Muscle of leg (tissue), 16 donors: ENCODE data around the gene RBMXL2. TPM values are rescaled to one million over a fixed set of nuclear protein-coding genes. Genes with fewer than 3 reads are reported as not detected.

ENCODE experiments used
- DNase-seq: peaks from one replicate; pipeline ENCODE4 v3.0.0; 2013
- H3K27ac ChIP-seq: one replicate; pipeline ENCODE4 v1.5.1; 2013; ENCODE audit warnings: mild to moderate bottlenecking, low read length, control low read depth
- H3K27me3 ChIP-seq: one replicate; pipeline ENCODE4 v1.6.1; 2013; ENCODE audit warnings: low read length; ENCODE audit not compliant: control insufficient read depth, insufficient read depth
- H3K36me3 ChIP-seq: one replicate; pipeline ENCODE4 v1.6.1; 2013; ENCODE audit warnings: low read length; ENCODE audit not compliant: control insufficient read depth, insufficient read depth
- H3K4me1 ChIP-seq: one replicate; pipeline ENCODE4 v1.6.1; 2013; ENCODE audit warnings: low read length; ENCODE audit not compliant: control insufficient read depth, insufficient read depth
- H3K4me3 ChIP-seq: one replicate; pipeline ENCODE4 v1.5.1; 2013; ENCODE audit warnings: low read length, control low read depth
- H3K9me3 ChIP-seq: replicated peaks from 2 replicates; pipeline ENCODE4 v1.6.1; 2013; ENCODE audit warnings: low read depth, low read length; ENCODE audit not compliant: control insufficient read depth
- WGBS: methylation state at CpG from one replicate; pipeline ENCODE4 v1.1.5; 2013; ENCODE audit warnings: missing lambda C conversion rate; ENCODE audit not compliant: insufficient coverage; 5-methylcytosine and 5-hydroxymethylcytosine counted together
- long read RNA-seq, 11 donors: transcript quantifications; one replicate each; lab custom pipeline, GENCODE V29; 2026
- polyA plus RNA-seq, 8 donors: library from polyadenylated mRNA; unstranded; fragments of 120-200 nt; gene quantifications; one replicate each; pipeline versions ENCODE4 v1.2.1 to v1.2.3, GENCODE V29; 2013; ENCODE audit warnings: inconsistent platforms in 1 of 8, low replicate concordance in 1 of 8; ENCODE audit not compliant: insufficient read length in 8 of 8, insufficient read depth in 1 of 8
- total RNA-seq: library from RNA; stranded (reverse); fragments of 120-200 nt; gene quantifications from one replicate; pipeline ENCODE4 v1.2.4, GENCODE V29; 2013

Gene RBMXL2
- total RNA-seq (0.04 TPM), polyA plus RNA-seq (under 1 TPM in 1 of 8 donors, not detected in 7; 0.06 TPM)
- long read RNA-seq, donor 1, result 0 reads
- long read RNA-seq, donor 2, result 0 reads
- long read RNA-seq, donor 3, result 0 reads
- long read RNA-seq, donor 4, result 0 reads
- long read RNA-seq, donor 5, result 0 reads
- long read RNA-seq, donor 6, result 0 reads
- long read RNA-seq, donor 7, result 0 reads
- long read RNA-seq, donor 8, result 0 reads
- long read RNA-seq, donor 9, result 0 reads
- long read RNA-seq, donor 10, result 0 reads
- long read RNA-seq, donor 11, result 0 reads

DNA sequence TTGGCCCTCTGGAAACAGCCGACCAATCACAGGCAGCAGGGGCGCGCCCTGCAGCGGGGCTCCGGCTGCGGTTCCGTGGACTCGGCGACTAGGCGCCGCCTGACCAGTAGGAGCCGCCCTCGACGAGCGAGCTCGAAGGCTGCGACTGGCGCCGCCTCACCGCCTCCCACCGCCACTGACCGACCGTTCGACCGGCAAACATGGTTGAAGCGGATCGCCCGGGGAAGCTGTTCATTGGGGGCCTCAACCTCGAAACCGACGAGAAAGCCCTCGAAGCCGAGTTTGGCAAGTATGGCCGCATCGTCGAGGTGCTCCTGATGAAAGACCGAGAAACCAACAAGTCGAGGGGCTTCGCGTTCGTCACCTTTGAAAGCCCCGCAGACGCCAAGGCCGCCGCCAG, at the start of gene RBMXL2:
TSS of gene RBMXL2 (plus strand) at position 78 of the 400 bp plus-strand sequence. CDS start at position 201, 123 bp downstream.
- Histone ChIP-seq H3K4me3 (no peak within 1 kb of the TSS), H3K36me3 (no peaks in the 10 kb centered on the region), H3K9me3 (no peaks in the 10 kb centered on the region), H3K27me3 (peaks cover 12% of the 10 kb centered on the region), H3K27ac (no peak within 1 kb of the TSS), H3K4me1 (no peaks in the 10 kb centered on the region)
- DNase-seq, result no peak
- WGBS, result 68% methylated on average over 45 of the region's 45 CpGs

DNA sequence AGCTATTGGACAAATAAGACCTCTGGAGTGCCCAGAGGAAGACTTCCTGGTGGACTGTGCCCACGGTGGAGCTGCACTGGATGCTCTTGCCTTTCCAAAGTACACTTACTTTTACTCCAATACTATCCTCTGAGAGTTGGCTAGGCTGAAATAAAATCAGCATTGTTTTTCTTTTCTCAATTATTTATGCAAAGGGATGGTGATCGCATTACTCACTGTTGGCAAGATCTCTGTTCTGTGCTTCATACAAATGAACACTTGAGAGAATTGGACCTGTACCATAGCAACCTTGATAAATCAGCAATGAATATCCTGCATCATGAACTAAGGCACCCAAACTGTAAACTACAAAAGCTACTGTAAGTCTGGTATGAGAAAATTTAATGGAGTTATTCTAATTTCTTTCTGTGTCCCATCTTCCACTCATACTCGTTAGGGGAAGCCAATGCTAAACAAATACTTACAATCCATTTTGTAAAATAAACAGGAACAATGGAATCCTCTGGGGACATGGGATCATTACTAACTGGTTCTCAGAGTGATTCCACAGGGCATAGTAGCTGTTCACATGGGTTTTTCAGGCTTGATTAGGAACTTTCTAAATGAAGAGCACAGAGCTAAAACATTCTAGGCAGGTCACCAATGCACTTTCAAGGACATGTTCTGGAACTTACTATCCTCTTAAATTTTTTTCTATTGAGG, 42.2 kb upstream of the RBMXL2 start:
- DNase-seq, result peak; percentile 4
- H3K27ac ChIP-seq, result no peak overlapping the region
- no peaks in the 10 kb centered on the region for H3K36me3 ChIP-seq
- no CpG with 5 or more reads among the region's 3 CpGs for WGBS
- no peaks in the 10 kb centered on the region for H3K27me3 ChIP-seq
- H3K9me3 ChIP-seq, result no peaks in the 10 kb centered on the region
- no peaks in the 10 kb centered on the region for H3K4me1 ChIP-seq
- no peak overlapping the region for H3K4me3 ChIP-seq

DNA sequence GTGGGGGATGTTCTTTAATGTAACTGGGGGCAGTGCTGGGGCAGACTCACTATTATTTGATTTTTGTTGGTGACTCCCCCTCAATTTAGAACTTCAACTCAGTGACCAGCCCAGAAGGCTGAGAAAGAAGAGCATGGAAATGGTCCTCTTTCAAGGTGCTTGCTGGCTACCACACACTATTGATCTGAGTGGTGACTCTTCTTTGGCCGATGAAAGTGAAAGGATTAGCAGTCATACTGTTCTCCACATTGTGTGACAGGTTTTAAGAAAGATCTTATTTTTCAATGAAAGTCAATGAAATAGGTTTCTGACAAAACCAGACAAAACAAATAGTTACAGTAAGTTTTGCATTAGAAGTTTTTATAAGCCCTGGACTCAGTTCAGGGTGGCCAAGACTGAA, 38.6 kb upstream of the RBMXL2 start:
- Histone ChIP-seq H3K9me3 (no peaks in the 10 kb centered on the region), H3K4me1 (no peaks in the 10 kb centered on the region), H3K36me3 (no peaks in the 10 kb centered on the region), H3K4me3 (no peak overlapping the region), H3K27me3 (no peaks in the 10 kb centered on the region), H3K27ac (no peak overlapping the region)
- no peak for DNase-seq
- no CpG with 5 or more reads among the region's 1 CpG for WGBS

DNA sequence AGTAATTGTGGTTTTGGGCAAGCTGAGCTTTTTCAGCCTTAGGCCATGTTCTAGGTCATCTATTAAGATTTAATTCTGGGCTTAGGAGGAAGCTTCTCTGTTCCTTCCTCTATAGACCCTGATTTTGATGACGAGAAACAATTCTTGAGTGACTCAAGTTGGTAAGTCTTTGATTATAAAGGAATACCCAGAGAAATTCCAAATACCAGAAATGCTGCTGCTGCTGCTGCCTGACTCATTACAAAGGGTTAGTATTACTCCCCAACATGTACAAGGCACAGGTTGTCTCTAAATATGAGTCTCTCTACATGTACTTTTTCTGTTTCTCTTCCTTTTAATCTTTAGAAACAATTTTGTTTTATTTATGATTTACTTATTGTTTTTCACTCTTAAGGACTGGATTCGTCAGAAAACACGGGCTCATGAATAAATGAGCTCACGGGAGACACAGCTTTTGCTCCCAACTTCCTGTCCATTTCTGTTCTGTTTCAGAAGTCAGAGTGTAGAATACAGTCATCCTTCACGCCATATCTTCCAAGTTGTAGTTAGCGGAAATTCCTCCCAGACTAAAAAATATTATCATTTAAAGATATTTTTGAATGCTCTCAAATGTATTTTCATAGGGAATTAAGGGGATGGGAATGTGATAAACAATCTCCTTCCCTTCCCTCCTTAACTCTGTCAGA, 31.8 kb upstream of the RBMXL2 start:
- no CpG with 5 or more reads among the region's 6 CpGs for WGBS
- Histone ChIP-seq H3K36me3 (no peaks in the 10 kb centered on the region), H3K27ac (no peak overlapping the region), H3K4me3 (no peak overlapping the region), H3K9me3 (no peaks in the 10 kb centered on the region), H3K27me3 (no peaks in the 10 kb centered on the region), H3K4me1 (no peaks in the 10 kb centered on the region)
- DNase-seq, result no peak

DNA sequence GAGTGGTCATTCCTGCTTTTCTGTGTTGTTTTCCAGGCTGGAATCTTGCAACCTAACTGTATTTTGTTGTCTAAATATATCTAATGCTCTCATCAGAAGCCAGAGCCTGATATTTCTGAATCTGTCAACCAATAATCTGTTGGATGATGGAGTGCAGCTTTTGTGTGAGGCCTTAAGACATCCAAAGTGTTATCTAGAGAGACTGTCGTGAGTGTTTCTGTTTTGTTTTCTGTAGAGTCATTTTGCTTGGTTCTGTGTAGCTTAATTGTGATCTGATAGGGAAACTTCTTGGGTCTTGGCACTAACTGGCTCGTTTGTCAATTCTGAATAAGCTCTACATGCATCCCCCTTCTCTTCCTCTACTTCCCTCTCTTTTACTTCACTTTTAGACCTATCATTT, 31.2 kb upstream of the RBMXL2 start:
- Histone ChIP-seq H3K36me3 (no peaks in the 10 kb centered on the region), H3K27ac (no peak overlapping the region), H3K4me3 (no peak overlapping the region), H3K27me3 (no peaks in the 10 kb centered on the region), H3K9me3 (no peaks in the 10 kb centered on the region), H3K4me1 (no peaks in the 10 kb centered on the region)
- WGBS, result no CpG with 5 or more reads among the region's 2 CpGs
- no peak for DNase-seq

DNA sequence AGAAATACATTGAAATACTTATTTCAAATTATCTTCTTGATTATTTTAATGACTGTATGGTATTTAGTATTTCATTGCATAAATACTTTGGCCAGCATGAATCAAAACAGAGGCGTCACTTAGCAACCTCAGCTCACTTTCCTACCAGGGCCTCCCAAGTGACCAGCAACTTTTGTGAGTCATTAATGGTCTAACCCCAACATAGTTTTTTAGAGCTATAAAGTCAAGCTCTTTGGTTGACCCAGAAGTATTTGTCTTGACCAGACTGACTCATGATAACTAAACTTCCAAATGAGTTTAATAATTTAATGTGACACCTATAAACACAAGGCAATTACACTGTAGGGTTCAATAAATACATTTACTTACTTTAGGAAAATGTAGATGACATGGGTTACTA, 27.9 kb upstream of the RBMXL2 start:
- H3K27ac ChIP-seq, result no peak overlapping the region
- H3K9me3 ChIP-seq, result no peaks in the 10 kb centered on the region
- H3K27me3 ChIP-seq, result no peaks in the 10 kb centered on the region
- no peaks in the 10 kb centered on the region for H3K4me1 ChIP-seq
- no peak overlapping the region for H3K4me3 ChIP-seq
- H3K36me3 ChIP-seq, result no peaks in the 10 kb centered on the region
- DNase-seq, result no peak
- no CpG with 5 or more reads among the region's 1 CpG for WGBS

DNA sequence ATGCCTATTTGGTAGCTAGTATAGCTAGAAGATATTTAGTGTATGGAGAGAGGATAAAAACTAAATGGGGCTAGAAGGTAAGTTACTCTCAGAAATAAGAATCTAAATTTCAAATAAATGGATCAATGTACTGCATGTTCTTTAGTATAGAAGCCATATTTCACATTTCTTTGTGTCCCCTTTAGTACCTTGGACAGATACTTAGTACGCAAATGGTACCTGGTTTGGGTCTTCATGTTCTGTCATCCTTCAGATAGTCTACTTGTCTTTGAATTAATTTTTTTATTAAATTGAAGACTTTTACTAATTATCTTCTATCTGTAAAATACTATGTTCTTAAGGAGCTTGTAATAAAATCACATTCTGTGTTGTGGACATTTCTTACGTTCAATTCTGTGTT, 26.3 kb upstream of the RBMXL2 start:
- Histone ChIP-seq H3K4me3 (no peak overlapping the region), H3K36me3 (no peaks in the 10 kb centered on the region), H3K9me3 (no peaks in the 10 kb centered on the region), H3K27me3 (no peaks in the 10 kb centered on the region), H3K4me1 (no peaks in the 10 kb centered on the region), H3K27ac (no peak overlapping the region)
- no peak for DNase-seq
- WGBS, result no CpG with 5 or more reads among the region's 2 CpGs

DNA sequence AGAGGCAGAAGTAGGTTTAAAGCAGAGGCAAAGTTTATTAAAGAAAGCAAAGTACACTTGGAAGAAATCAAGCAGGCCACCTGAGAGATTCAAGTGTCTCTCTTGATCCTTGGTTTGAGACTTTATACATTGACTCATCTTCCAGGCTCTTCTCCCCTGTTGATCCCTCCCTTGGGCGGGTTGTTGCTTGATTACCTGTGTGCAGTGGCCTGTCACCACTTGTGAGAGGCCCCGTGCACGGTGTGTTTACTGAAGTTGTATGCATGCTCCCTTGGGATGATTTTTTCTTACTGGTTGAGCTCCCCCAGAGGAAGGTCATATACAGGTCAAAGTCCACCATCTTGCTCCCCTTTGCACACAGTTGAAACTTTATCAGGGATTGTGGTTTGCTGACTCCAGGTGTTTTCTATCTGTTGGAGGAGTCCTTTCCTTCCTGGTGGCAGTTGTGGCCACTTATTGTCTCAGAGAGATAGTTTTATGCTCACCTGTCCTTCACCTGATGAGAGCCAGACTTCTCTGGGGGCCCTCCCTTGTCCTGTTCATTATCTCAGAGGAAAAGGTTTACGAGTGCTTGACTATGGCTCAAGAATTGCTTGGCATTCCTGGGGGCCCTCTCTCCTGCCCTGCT, 16.3 kb upstream of the RBMXL2 start:
- no peaks in the 10 kb centered on the region for H3K4me1 ChIP-seq
- no peak overlapping the region for H3K27ac ChIP-seq
- H3K9me3 ChIP-seq, result no peaks in the 10 kb centered on the region
- no peaks in the 10 kb centered on the region for H3K36me3 ChIP-seq
- H3K27me3 ChIP-seq, result no peaks in the 10 kb centered on the region
- no peak overlapping the region for H3K4me3 ChIP-seq
- WGBS, result 55% methylated on average over 2 of the region's 4 CpGs
- no peak for DNase-seq

DNA sequence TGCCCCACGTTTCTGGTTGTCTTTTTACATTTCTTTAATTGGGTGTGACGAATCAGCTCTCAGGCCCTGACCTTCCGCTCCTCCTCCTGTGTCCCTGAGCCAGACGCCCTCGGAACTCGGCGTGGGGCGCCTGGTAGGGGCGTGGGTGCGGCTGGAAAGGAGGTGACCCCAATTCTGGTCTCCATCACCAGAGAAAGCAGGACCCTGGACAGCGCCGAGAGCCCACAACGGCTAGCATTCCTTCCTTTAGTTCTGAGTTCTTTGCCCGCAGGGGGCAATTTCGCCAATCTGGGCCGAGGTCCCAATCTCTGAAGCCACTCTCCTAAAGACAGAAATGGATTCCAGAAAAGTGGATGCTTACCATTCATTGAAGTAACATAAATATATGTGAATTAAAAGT, 11.7 kb upstream of the RBMXL2 start:
- Histone ChIP-seq H3K36me3 (no peaks in the 10 kb centered on the region), H3K27me3 (no peaks in the 10 kb centered on the region), H3K4me1 (no peaks in the 10 kb centered on the region), H3K9me3 (peaks cover 2% of the 10 kb centered on the region), H3K4me3 (no peak overlapping the region), H3K27ac (no peak overlapping the region)
- 62% methylated on average over 13 of the region's 16 CpGs for WGBS
- DNase-seq, result no peak

DNA sequence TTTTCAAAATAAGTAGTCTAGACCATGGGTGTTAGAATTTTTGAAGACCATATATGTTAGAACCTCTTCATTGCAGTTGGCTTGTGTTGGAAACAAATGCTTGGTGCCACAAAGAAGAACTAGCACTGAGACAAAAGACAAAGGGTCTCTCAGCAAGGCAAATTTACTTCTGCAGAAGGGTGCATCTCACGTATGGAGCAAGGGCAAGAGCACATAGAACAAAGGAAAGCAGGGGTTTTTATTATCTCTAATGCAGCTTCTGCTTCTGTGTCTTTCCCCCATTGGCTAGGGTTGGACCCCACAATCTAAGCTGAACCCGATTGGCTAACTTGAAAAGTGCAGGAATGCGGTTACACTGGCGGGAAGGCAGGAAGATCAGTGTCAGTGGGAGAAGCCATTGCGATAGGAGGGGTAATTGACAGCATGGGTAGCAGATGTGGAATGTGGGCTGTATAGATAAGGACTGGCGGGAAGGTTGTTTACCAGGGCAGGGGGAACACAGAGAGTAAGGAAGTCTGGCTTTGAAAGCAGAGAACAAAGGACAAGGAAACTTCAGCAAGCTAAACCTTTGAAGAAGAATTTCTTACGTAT, 9.2 kb upstream of the RBMXL2 start:
- 92% methylated on average over 5 of the region's 7 CpGs for WGBS

More for the DNA sequence above, 9.2 kb upstream of the RBMXL2 start:
- H3K4me3 ChIP-seq, result no peak overlapping the region
- H3K27ac ChIP-seq, result no peak overlapping the region
- H3K36me3 ChIP-seq, result no peaks in the 10 kb centered on the region
- H3K9me3 ChIP-seq, result peaks cover 2% of the 10 kb centered on the region
- no peaks in the 10 kb centered on the region for H3K4me1 ChIP-seq
- no peak for DNase-seq
- no peaks in the 10 kb centered on the region for H3K27me3 ChIP-seq
